Endothelial cell of umbilical vein (primary cell): ENCODE results near the gene CAP2. TPM values are rescaled to one million over a fixed set of nuclear protein-coding genes. Genes with fewer than 3 reads are reported as not detected.
"Not testable (repeated sequence)": the region's sequence is repeated elsewhere in the genome, so short reads cannot be mapped to it uniquely, and the experiment has no call there.

Experiments
- BruUV-seq: library from RNA; stranded (reverse); fragments of 400-500 nt; replicated peaks from 2 replicates; lab custom pipeline; 2021; lab: Mats Ljungman, UMichigan
- CTCF ChIA-PET: fragments of 300-600, 350-600 bp; sonication (Branson Sonifier 250); formaldehyde crosslinking; loops from one replicate; lab custom pipeline; 2021; ENCODE audit warnings: antibody characterized with exemption, inconsistent platforms; lab: Charles Lee
- POLR2A ChIA-PET: fragments of 300-600, 350-600 bp; sonication (Branson Sonifier 250); formaldehyde crosslinking; loops from one replicate; lab custom pipeline; 2021; ENCODE audit warnings: antibody characterized with exemption, inconsistent platforms; lab: Charles Lee
- DNase-seq: peaks from one replicate; pipeline ENCODE4 v3.0.0-alpha.2; 2011; ENCODE audit warnings: low read depth, low spot score
- FAIRE-seq: peaks from 2 replicates; lab custom pipeline; 2011; peaks lifted over from hg19 to GRCh38; lab: Jason Lieb, UNC
- H2AFZ ChIP-seq: 2 replicates; pipeline ENCODE4 v1.6.0; 2012; ENCODE audit warnings: low read depth, low read length, control low read depth, inconsistent platforms
- H3K27ac ChIP-seq: 2 replicates; pipeline ENCODE4 v1.5.1; 2011; ENCODE audit warnings: low read depth, mild to moderate bottlenecking, control low read depth, low read length, moderate library complexity; ENCODE audit not compliant: insufficient read depth
- H3K27me3 ChIP-seq, 2 experiments: 2 replicates each; pipeline versions ENCODE4 v1.6.0 to v1.6.1; 2011; ENCODE audit warnings: low read length in 2 of 2, mixed read lengths in 1 of 2; ENCODE audit not compliant: control insufficient read depth in 2 of 2, insufficient read depth in 2 of 2
- H3K36me3 ChIP-seq, 2 experiments: 2 replicates in 1 of 2; 3 replicates in 1 of 2; pipeline ENCODE4 v1.5.1; 2011; ENCODE audit warnings: low read length in 2 of 2, mild to moderate bottlenecking in 1 of 2, moderate library complexity in 1 of 2; ENCODE audit not compliant: control insufficient read depth in 2 of 2, insufficient read depth in 2 of 2; ENCODE audit errors: extremely low read depth in 1 of 2
- H3K4me1 ChIP-seq: 3 replicates; pipeline ENCODE4 v1.5.1; 2011; ENCODE audit warnings: mild to moderate bottlenecking, low read length; ENCODE audit not compliant: control insufficient read depth, insufficient read depth; ENCODE audit errors: extremely low read depth
- H3K4me2 ChIP-seq: 2 replicates; pipeline ENCODE4 v1.6.1; 2011; ENCODE audit warnings: low read length, control low read depth, mixed read lengths; ENCODE audit not compliant: insufficient read depth
- H3K4me3 ChIP-seq, 3 experiments: fragments of 200-600 bp in 1 of 3; sonication (generic), shearing (Covaris generic) in 1 of 3; replicated peaks in 1 of 3; 2 replicates each; pipeline ENCODE4 v1.5.1; 2011 to 2016; ENCODE audit warnings: control low read depth in 3 of 3, low read length in 3 of 3, mild to moderate bottlenecking in 2 of 3, inconsistent platforms in 1 of 3, low read depth in 1 of 3, moderate library complexity in 1 of 3; ENCODE audit not compliant: insufficient read depth in 1 of 3
- H3K79me2 ChIP-seq: 2 replicates; pipeline ENCODE4 v1.6.0; 2012; ENCODE audit warnings: low read length, inconsistent platforms; ENCODE audit not compliant: control insufficient read depth, insufficient read depth
- H3K9ac ChIP-seq: replicated peaks from 2 replicates; pipeline ENCODE3; 2011; ENCODE audit warnings: low read length, control low read depth; ENCODE audit not compliant: insufficient read depth; ENCODE audit errors: extremely low read depth
- H3K9me1 ChIP-seq: replicated peaks from 3 replicates; pipeline ENCODE4 v1.6.0; 2011; ENCODE audit warnings: mild to moderate bottlenecking, low read length; ENCODE audit not compliant: control insufficient read depth, insufficient read depth; ENCODE audit errors: extremely low read depth
- H3K9me3 ChIP-seq: replicated peaks from 2 replicates; pipeline ENCODE4 v1.5.1; 2012; ENCODE audit warnings: low read length, inconsistent platforms; ENCODE audit not compliant: control insufficient read depth, insufficient read depth
- H4K20me1 ChIP-seq: replicated peaks from 2 replicates; pipeline ENCODE3; 2011; ENCODE audit warnings: mild to moderate bottlenecking, low read length; ENCODE audit not compliant: control insufficient read depth, insufficient read depth; ENCODE audit errors: extremely low read depth
- MYC ChIP-seq: IDR thresholded peaks from one replicate; pipeline ENCODE4 v1.6.1; 2011; ENCODE audit warnings: mild to moderate bottlenecking, low read depth, low read length
- dilution Hi-C: fragments of 300-500 bp; cut with MboI; formaldehyde crosslinking; loops from one replicate; pipeline ENCODE4 v1.15.0; 2019; ENCODE audit warnings: low sequenced_read_pairs; ENCODE audit not compliant: extremely low pct_ligation_motif_present
- intact Hi-C: fragments of 100-400 bp; cut with micrococcal nuclease; formaldehyde crosslinking; loops from one replicate; pipeline ENCODE4 v1.10.0; 2022
- polyA plus RNA-seq, 4 experiments: library from polyadenylated mRNA; depleted of rRNA in 3 of 4; stranded (reverse) in 3 of 4; unstranded in 1 of 4; fragments of >200 nt; gene quantifications; 2 replicates each; pipeline versions ENCODE4 v1.2.1 to v1.2.3, GENCODE V29; 2011 to 2012; ENCODE audit warnings: missing spikeins in 1 of 4
- total RNA-seq: library from RNA; stranded (reverse); gene quantifications from 2 replicates; pipeline ENCODE4 v1.2.3, GENCODE V29; 2021
- TF ChIP-seq, protein P1 (sequence below): IDR thresholded peaks from 2 replicates; pipeline ENCODE4 v1.6.1; 2011; ENCODE audit not compliant: insufficient read depth, insufficient read length
- TF ChIP-seq, protein P2 (sequence below), 2 donors: IDR thresholded peaks; 1 replicate in 1 of 2; 2 replicates in 1 of 2; pipeline ENCODE4 v1.5.1; 2011; ENCODE audit warnings: low read length in 2 of 2, mild to moderate bottlenecking in 2 of 2, moderate library complexity in 2 of 2, control low read depth in 1 of 2, inconsistent platforms in 1 of 2, low read depth in 1 of 2; ENCODE audit not compliant: insufficient read depth in 1 of 2; ENCODE audit errors: extremely low read depth in 1 of 2

The CAP2 gene
- total and polyA plus RNA-seq, 2 donors (not counting 3 experiments of a cell fraction or from before 2014, with no cell fraction given): 12.2 to 21.3 TPM

DNA sequence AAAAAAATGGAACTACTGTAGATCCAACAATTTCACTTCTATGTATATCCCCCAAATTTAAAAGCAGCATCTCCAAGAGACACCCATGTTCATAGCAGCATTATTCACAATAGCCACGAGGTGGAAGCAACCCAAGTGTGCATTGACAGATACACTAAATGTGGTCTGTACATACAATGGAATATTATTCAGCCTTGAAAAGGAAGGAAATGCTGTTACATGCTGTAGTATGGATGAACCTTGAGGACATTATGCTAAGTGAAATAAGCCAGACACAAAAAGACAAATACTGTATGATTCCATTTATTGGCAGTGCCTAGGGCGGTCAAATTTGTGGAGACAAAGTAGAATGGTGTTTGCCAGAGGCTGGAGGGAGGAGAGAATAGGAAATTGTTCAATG lies 34.2 kb downstream of the CAP2 start:
- no peak overlapping the region for H2AFZ ChIP-seq
- no peaks in the 10 kb centered on the region for H3K9me3 ChIP-seq
- H3K4me1 ChIP-seq: no peaks in the 10 kb centered on the region
- peaks cover 0 to 2% of the 10 kb centered on the region in 2 experiments for H3K36me3 ChIP-seq
- no peaks in the 10 kb centered on the region for H4K20me1 ChIP-seq
- FAIRE-seq (no peak), DNase-seq (no peak)
- H3K79me2 ChIP-seq: no peaks in the 10 kb centered on the region
- ChIA-PET POLR2A (no interaction called here), CTCF (no interaction called here)
- H3K4me3 ChIP-seq: no peak overlapping the region
- no peak overlapping the region for H3K27ac ChIP-seq
- H3K9me1 ChIP-seq: no peaks in the 10 kb centered on the region
- intact Hi-C loops (no loop called here), dilution Hi-C loops (no loop called here)
- H3K9ac ChIP-seq: no peak overlapping the region
- TF ChIP-seq, protein P1, sequence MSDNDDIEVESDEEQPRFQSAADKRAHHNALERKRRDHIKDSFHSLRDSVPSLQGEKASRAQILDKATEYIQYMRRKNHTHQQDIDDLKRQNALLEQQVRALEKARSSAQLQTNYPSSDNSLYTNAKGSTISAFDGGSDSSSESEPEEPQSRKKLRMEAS: no peak
- TF ChIP-seq, protein P2, sequence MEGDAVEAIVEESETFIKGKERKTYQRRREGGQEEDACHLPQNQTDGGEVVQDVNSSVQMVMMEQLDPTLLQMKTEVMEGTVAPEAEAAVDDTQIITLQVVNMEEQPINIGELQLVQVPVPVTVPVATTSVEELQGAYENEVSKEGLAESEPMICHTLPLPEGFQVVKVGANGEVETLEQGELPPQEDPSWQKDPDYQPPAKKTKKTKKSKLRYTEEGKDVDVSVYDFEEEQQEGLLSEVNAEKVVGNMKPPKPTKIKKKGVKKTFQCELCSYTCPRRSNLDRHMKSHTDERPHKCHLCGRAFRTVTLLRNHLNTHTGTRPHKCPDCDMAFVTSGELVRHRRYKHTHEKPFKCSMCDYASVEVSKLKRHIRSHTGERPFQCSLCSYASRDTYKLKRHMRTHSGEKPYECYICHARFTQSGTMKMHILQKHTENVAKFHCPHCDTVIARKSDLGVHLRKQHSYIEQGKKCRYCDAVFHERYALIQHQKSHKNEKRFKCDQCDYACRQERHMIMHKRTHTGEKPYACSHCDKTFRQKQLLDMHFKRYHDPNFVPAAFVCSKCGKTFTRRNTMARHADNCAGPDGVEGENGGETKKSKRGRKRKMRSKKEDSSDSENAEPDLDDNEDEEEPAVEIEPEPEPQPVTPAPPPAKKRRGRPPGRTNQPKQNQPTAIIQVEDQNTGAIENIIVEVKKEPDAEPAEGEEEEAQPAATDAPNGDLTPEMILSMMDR (IDR thresholded peaks at IDR 0.05; ENCODE audit: extremely low read depth in 1 of 2, insufficient read depth in 1 of 2, low read depth in 1 of 2, low read length in 2 of 2): no peak
- no peak for TF ChIP-seq MYC
- H3K27me3 ChIP-seq: no peaks in the 10 kb centered on the region
- BruUV-seq: no TSS peak
- no peak overlapping the region for H3K4me2 ChIP-seq

DNA sequence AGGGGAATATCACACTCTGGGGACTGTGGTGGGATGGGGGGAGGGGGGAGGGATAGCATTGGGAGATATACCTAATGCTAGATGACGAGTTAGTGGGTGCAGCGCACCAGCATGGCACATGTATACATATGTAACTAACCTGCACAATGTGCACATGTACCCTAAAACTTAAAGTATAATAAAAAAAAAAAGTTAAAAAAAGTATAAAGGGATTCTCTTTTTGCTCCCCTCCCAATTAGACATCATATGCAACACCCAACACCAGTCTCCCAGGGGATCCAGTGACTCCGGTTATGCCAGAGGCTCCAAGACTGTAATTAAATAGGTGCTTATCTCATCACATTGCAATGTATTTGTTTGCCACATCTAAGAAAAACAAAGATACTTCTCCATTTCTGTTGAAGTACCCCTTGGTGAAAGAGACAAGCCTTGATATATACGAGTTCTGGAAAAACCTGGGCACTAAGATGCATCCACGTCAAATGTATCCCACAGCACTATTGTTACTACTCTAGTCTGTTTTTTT lies 35.3 kb downstream of the CAP2 start:
- DNase-seq, H4K20me1 ChIP-seq, BruUV-seq, dilution Hi-C loops, intact Hi-C loops, H3K9me1 ChIP-seq, FAIRE-seq, H3K4me1 ChIP-seq, H3K27ac ChIP-seq, H3K9me3 ChIP-seq, POLR2A ChIA-PET, H3K4me2 ChIP-seq, H2AFZ ChIP-seq, H3K36me3 ChIP-seq, H3K79me2 ChIP-seq, H3K9ac ChIP-seq, H3K27me3 ChIP-seq, H3K4me3 ChIP-seq: not testable (repeated sequence)
- CTCF ChIA-PET: interaction anchor here (1.3 to 1.5 kb wide), 2 partner anchors 8 to 155 kb away, joined by 4 read pairs; no protein-coding TSS in a partner anchor
